Kidney (tissue), 14 donors: Measurements from ENCODE around the gene KRT9. TPM values are rescaled to one million over a fixed set of nuclear protein-coding genes. Genes with fewer than 3 reads are reported as not detected.

Experiments used
- DNase-seq, 5 donors: peaks; one replicate each; pipeline ENCODE4 v3.0.0-alpha.2; 2013 to 2020
- FAIRE-seq: peaks from 2 replicates; lab custom pipeline; 2012; peaks lifted over from hg19 to GRCh38; lab: Jason Lieb, UNC
- H3K27ac ChIP-seq, 2 donors: one replicate each; pipeline ENCODE4 v1.7.0; 2013; ENCODE audit warnings: low read depth in 2 of 2, low read length in 2 of 2, inconsistent platforms in 1 of 2
- H3K27me3 ChIP-seq: one replicate; pipeline ENCODE4 v1.7.1; 2013; ENCODE audit warnings: low read length, inconsistent platforms; ENCODE audit not compliant: control insufficient read depth, insufficient read depth
- H3K36me3 ChIP-seq, 3 donors: one replicate each; pipeline versions ENCODE4 v1.7.0 to v1.7.1; 2013; ENCODE audit warnings: low read length in 3 of 3, control low read depth in 1 of 3, inconsistent platforms in 1 of 3; ENCODE audit not compliant: insufficient read depth in 3 of 3, control insufficient read depth in 2 of 3
- H3K4me1 ChIP-seq, 3 donors: one replicate each; pipeline versions ENCODE4 v1.7.0 to v1.7.1; 2013; ENCODE audit warnings: low read length in 3 of 3, inconsistent platforms in 1 of 3, low read depth in 1 of 3; ENCODE audit not compliant: control insufficient read depth in 2 of 3, insufficient read depth in 2 of 3
- H3K4me3 ChIP-seq, 3 donors: one replicate each; pipeline versions ENCODE4 v1.7.0 to v1.8.1; 2013; ENCODE audit warnings: low read length in 3 of 3, control low read depth in 1 of 3, inconsistent platforms in 1 of 3
- H3K9ac ChIP-seq, 3 donors: one replicate each; pipeline versions ENCODE4 v1.7.0 to v1.7.1; 2013; ENCODE audit warnings: low read length in 3 of 3, control low read depth in 1 of 3, inconsistent platforms in 1 of 3
- H3K9me3 ChIP-seq, 3 donors: one replicate each; pipeline versions ENCODE4 v1.7.0 to v1.7.1; 2013; ENCODE audit warnings: low read length in 3 of 3, control low read depth in 1 of 3, inconsistent platforms in 1 of 3; ENCODE audit not compliant: control insufficient read depth in 2 of 3, insufficient read depth in 1 of 3
- CTCF ChIP-seq: IDR thresholded peaks from 3 replicates; pipeline ENCODE4 v1.5.1; 2012; ENCODE audit warnings: mild to moderate bottlenecking, moderate library complexity, borderline replicate concordance; ENCODE audit not compliant: insufficient read depth; ENCODE audit errors: extremely low read depth
- intact Hi-C: fragments of 100-400 bp; cut with DNase I; formaldehyde crosslinking; loops from one replicate; pipeline ENCODE4 v1.11.1; 2022
- polyA plus RNA-seq: library from polyadenylated mRNA; stranded (reverse); fragments of 350-450 nt; fragmentation: Illumina TruSeq; extraction: RNeasy Lipid Tissue Mini Kit (QIAGEN cat#74804); gene quantifications from one replicate; pipeline ENCODE4 v1.2.3, GENCODE V29; 2014; ENCODE audit warnings: low read depth, low replicate concordance; ENCODE audit not compliant: insufficient read depth
- total RNA-seq: library from RNA; stranded (reverse); fragmentation: NEBNext Ultra II Directional; extraction: Animal tissue kit (Norgen Biotek cat#: 25700); gene quantifications from one replicate; pipeline ENCODE4 v1.2.1, GENCODE V29; 2021
- donor health status: control.
- donor health status: control.
- donor health status: control.
- donor health status: control.
- donor health status: control.
- donor health status: DM: yes; HTN: yes; CAD: no.
- donor health status: Normal renal cell carcinoma (clear cell type).

Gene KRT9
- total and polyA plus RNA-seq, 2 donors from 2014 or later, result not detected

DNA sequence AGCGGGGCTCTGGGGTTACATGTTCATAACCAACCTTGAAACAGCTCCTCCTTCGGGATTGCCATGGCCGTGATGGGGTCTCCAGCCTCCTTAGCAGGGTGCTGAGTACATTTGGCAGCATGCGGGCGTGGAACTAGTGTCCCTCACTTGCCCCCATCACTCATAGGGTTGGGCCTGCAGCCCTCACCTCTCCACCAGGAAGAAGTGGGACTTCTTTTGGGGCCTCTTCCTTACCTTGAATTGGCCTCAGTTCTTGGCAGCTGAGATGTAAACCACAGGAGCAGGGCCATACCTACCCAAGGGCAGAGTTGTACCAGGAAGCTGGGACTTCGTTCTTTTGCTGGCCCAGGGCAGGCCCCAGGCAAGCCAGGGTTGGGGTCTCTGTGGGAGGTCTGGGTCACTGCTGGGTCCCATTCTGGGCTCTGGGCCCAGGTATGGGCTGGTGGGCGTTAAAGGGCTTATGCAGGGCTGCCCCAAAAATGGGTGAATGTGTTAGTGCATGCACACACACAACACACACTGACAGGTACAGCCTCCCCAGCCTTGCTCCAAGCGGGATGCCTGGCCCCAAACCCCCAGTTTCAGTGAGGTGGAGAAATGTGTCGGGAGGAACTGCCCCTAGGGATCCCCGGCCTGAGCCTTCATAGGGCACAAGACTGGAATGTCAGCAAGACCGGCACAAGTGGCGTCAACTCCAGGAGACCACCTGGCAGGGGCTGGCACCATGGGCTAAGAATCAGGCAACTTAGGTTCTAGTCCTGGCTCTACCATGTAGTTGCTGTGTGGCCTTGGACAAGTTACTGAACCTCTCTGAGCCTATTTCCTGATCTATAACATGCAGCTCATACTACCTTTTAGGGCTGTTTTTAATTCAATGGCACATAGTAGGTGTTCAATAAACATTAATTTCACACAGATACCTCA is 49.3 kb downstream of the KRT9 start:
- Histone ChIP-seq H3K9me3 (no peaks in the 10 kb centered on the region), H3K27ac (no peak overlapping the region), H3K9ac (no peak overlapping the region), H3K4me3 (no peak overlapping the region), H3K36me3 (peaks cover 0 to 4% (median 0%) of the 10 kb centered on the region in 3 donors), H3K27me3 (no peaks in the 10 kb centered on the region), H3K4me1 (peaks cover 0 to 3% (median 0%) of the 10 kb centered on the region in 3 donors)
- no peak for TF ChIP-seq CTCF
- intact Hi-C loops, result no loop called here
- no peak for DNase-seq
- FAIRE-seq, result no peak

GRCh38 chr17:41521574-41522261 is 50.1 kb downstream of the KRT9 start:
- intact Hi-C loops, result no loop called here
- Histone ChIP-seq H3K36me3 (peaks cover 0 to 4% (median 0%) of the 10 kb centered on the region in 3 donors), H3K9me3 (no peaks in the 10 kb centered on the region), H3K4me1 (peaks cover 0 to 3% (median 0%) of the 10 kb centered on the region in 3 donors), H3K27ac (no peak overlapping the region), H3K9ac (no peak overlapping the region), H3K4me3 (no peak overlapping the region), H3K27me3 (no peaks in the 10 kb centered on the region)
- FAIRE-seq, result no peak
- DNase-seq, result peak; percentile 49 to 86 (median 57)
- no peak for TF ChIP-seq CTCF

GRCh38 chr17:41520821-41521521 is 50.9 kb downstream of the KRT9 start:
- intact Hi-C loops, result no loop called here

More at GRCh38 chr17:41520821-41521521, 50.9 kb downstream of the KRT9 start:
- FAIRE-seq (no peak), DNase-seq (no peak)
- peaks cover 0 to 4% (median 0%) of the 10 kb centered on the region in 3 donors for H3K36me3 ChIP-seq
- no peak overlapping the region for H3K4me3 ChIP-seq
- no peak overlapping the region for H3K9ac ChIP-seq
- H3K27me3 ChIP-seq, result no peaks in the 10 kb centered on the region
- no peaks in the 10 kb centered on the region for H3K9me3 ChIP-seq
- no peak for TF ChIP-seq CTCF
- peaks cover 0 to 3% (median 0%) of the 10 kb centered on the region in 3 donors for H3K4me1 ChIP-seq
- no peak overlapping the region for H3K27ac ChIP-seq
